Heart left ventricle (tissue), 13 donors: ENCODE results near the gene ZNF575.

ENCODE experiments used
- POLR2A ChIP-seq, 2 donors: fragments of 450-650 bp; IDR thresholded peaks; one replicate each; pipeline ENCODE4 v1.6.1; 2017; ENCODE audit warnings: antibody characterized with exemption in 2 of 2, mild to moderate bottlenecking in 2 of 2, moderate library complexity in 2 of 2
- TF ChIP-seq, protein P1 (sequence below), 12 donors: fragments of 200-600 bp; sonication (generic) in 4 of 12; IDR thresholded peaks; one replicate each; pipeline versions ENCODE4 v1.5.0 to v1.8.0; 2018 to 2022; ENCODE audit warnings: antibody characterized with exemption in 12 of 12, mild to moderate bottlenecking in 5 of 12
- donor health status: ischemic (EF 13 %, LVEDD 7.1; RV severe dilation, severe dysfunction).
- donor health status: DM: no; HTN: yes; CAD: no.
- donor health status: DM: no; HTN: no; CAD: no.
- donor health status: ischemic (EF 25% LVEDD 6.9; RV normal size, moderate dysfunction).
- donor health status: ischemic (EF 25% LVEDD 5.7; RV mildly dilated, moderate dysfunction).
- donor health status: ischemic (EF 35%, LVEDD 5.7; RV mildly dilated, moderate dysfunction).
- donor health status: nonischemic (EF 11% LVEDD 7.7; RV severe dilation, severe dysfunction).
- donor health status: DM: yes; HTN: yes; CAD: no.
- donor health status: PGD.
- donor health status: ischemic (EF 29% LVEDD 5.4; RV normal size, mild dysfunction).
- donor health status: nonischemic (EF 23%, LVEDD 6.1; RV moderate dilation, normal function).

DNA sequence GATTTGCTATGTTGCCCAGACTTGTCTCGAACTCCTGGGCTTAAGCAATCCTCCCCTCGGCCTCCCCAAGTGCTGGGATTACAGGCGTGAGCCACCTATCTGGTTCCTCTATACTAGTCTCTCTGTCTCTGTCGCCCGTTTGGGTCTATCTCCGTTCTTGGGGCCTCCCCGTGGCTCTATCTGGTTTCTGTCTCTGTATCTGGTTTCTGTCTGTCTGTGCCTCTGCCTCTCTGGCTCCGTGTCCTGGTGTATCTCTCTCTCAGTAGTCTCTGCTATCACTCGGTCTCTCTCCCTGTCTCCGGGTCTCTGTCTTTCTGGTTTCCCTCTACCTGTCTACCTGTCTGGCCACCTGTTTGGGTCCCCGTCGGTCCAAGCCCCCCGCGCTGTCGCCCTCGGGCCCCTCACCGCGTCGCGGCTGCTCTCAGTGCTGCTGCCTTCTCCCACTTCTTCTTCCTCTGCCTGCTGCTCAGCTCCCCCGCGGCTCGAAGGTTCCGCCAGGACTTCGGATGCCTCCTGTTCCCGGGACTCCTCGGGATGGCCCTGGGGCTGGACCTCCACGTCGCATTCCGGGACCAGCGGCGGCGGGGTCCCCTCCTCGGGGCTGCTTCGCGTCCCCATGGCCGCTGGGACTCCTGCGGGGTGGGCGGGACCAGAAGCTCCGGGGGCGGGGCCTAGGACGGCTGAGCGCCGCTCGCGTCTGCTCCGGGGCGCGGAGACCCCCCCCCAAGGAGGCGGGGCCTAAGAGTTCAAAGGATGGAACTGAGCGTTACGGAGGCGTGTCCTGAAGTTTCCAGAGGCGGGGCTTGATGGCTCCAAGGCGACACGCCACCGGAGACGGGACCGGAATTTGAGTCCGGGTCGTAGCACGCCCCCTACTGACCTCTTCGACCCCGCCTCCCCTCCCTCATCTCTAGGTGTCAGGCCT, 29.2 kb upstream of the ZNF575 start:
- TF ChIP-seq POLR2A (IDR thresholded peaks at IDR 0.05), result peak in 1 of 2 donors; percentile 38
- TF ChIP-seq, protein P1, sequence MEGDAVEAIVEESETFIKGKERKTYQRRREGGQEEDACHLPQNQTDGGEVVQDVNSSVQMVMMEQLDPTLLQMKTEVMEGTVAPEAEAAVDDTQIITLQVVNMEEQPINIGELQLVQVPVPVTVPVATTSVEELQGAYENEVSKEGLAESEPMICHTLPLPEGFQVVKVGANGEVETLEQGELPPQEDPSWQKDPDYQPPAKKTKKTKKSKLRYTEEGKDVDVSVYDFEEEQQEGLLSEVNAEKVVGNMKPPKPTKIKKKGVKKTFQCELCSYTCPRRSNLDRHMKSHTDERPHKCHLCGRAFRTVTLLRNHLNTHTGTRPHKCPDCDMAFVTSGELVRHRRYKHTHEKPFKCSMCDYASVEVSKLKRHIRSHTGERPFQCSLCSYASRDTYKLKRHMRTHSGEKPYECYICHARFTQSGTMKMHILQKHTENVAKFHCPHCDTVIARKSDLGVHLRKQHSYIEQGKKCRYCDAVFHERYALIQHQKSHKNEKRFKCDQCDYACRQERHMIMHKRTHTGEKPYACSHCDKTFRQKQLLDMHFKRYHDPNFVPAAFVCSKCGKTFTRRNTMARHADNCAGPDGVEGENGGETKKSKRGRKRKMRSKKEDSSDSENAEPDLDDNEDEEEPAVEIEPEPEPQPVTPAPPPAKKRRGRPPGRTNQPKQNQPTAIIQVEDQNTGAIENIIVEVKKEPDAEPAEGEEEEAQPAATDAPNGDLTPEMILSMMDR (IDR thresholded peaks at IDR 0.05), result peak in 7 of 12 donors; percentile 14 to 53 (median 33)
